ENCODE data around the gene SRPK2. TPM values are rescaled to one million over a fixed set of nuclear protein-coding genes. Genes with fewer than 3 reads are reported as not detected.

SRPK2 gene
- total and polyA plus RNA-seq, 4 donors: 7.8 to 19.7 (median 16.7) TPM

DNA sequence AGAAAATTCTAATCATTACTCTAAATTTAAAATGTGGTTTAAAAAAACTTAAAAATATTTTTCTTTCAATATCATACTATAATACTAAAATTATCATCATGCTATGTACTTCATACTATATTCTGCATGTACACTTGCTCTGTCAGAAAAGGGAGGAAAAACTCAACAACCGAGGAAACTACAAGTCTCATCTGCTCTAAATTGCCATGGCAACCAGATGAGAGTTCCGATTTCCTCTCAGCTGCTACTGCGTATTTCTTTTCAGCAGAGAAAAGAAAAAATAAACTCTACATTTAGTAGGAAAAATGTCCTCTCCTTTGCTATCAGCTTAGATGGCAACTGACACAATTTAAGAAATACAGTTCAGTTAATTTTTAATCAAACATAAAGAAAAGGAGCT is 178.9 kb downstream of the SRPK2 start:
- WGBS: 77% methylated on average over 3 of the region's 3 CpGs
- TF ChIP-seq RAD21 (IDR thresholded peaks at IDR 0.05) (no peak), HNF4G (IDR thresholded peaks at IDR 0.05) (no peak), ATF3 (IDR thresholded peaks at IDR 0.05) (no peak), SP1 (IDR thresholded peaks at IDR 0.05) (no peak), EGR1 (IDR thresholded peaks at IDR 0.05; ENCODE audit: low read depth in 2 of 2) (no peak)
- TF ChIP-seq, protein P1, sequence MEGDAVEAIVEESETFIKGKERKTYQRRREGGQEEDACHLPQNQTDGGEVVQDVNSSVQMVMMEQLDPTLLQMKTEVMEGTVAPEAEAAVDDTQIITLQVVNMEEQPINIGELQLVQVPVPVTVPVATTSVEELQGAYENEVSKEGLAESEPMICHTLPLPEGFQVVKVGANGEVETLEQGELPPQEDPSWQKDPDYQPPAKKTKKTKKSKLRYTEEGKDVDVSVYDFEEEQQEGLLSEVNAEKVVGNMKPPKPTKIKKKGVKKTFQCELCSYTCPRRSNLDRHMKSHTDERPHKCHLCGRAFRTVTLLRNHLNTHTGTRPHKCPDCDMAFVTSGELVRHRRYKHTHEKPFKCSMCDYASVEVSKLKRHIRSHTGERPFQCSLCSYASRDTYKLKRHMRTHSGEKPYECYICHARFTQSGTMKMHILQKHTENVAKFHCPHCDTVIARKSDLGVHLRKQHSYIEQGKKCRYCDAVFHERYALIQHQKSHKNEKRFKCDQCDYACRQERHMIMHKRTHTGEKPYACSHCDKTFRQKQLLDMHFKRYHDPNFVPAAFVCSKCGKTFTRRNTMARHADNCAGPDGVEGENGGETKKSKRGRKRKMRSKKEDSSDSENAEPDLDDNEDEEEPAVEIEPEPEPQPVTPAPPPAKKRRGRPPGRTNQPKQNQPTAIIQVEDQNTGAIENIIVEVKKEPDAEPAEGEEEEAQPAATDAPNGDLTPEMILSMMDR (IDR thresholded peaks at IDR 0.05; ENCODE audit: low read depth, low read length, missing input control): no peak
- Histone ChIP-seq H3K9ac (ENCODE audit: low read depth in 1 of 2, low read length in 2 of 2) (no peak overlapping the region), H3K4me3 (ENCODE audit: low read depth in 1 of 3, low read length in 3 of 3) (no peak overlapping the region), H3K27me3 (ENCODE audit: control insufficient read depth in 4 of 4, insufficient read depth in 4 of 4, low read length in 3 of 4) (no peaks in the 10 kb centered on the region), H3K9me3 (ENCODE audit: control insufficient read depth in 4 of 4, low read length in 3 of 4) (no peaks in the 10 kb centered on the region), H3K36me3 (ENCODE audit: control insufficient read depth in 4 of 4, insufficient read depth in 3 of 4, low read depth in 1 of 4, low read length in 3 of 4) (no peaks in the 10 kb centered on the region), H3K27ac (ENCODE audit: low read depth in 1 of 2, low read length in 2 of 2) (no peak overlapping the region), H3K4me1 (ENCODE audit: control insufficient read depth in 4 of 4, insufficient read depth in 4 of 4, low read length in 3 of 4) (peaks cover 0 to 7% (median 4%) of the 10 kb centered on the region in 4 donors)
- no peak for DNase-seq (ENCODE audit: low spot score)

- no peaks in the 10 kb centered on the region for H3K9me3 ChIP-seq (ENCODE audit: control insufficient read depth in 4 of 4, low read length in 3 of 4)
- no peak for DNase-seq (ENCODE audit: low spot score)
- 93% methylated on average over 1 of the region's 1 CpG for WGBS
- TF ChIP-seq REST (IDR thresholded peaks at IDR 0.05): no peak
- no peak for TF ChIP-seq HNF4G (IDR thresholded peaks at IDR 0.05)
- TF ChIP-seq, protein P1 (IDR thresholded peaks at IDR 0.05; ENCODE audit: low read depth, low read length, missing input control): no peak
- no peak for TF ChIP-seq YY1 (IDR thresholded peaks at IDR 0.05)
- TF ChIP-seq FOXA2 (IDR thresholded peaks at IDR 0.05): no peak
- no peak for TF ChIP-seq JUND (IDR thresholded peaks at IDR 0.05)
- no peak for TF ChIP-seq RAD21 (IDR thresholded peaks at IDR 0.05)
- no peak for TF ChIP-seq GABPA (IDR thresholded peaks at IDR 0.05 in 1 of 2, conservative IDR thresholded peaks at IDR 0.05 in 1 of 2)
- no peak for TF ChIP-seq RXRA (IDR thresholded peaks at IDR 0.05)
- no peak for TF ChIP-seq FOXA1 (IDR thresholded peaks at IDR 0.05)
- H3K27me3 ChIP-seq (ENCODE audit: control insufficient read depth in 4 of 4, insufficient read depth in 4 of 4, low read length in 3 of 4): no peaks in the 10 kb centered on the region
- no peaks in the 10 kb centered on the region for H3K36me3 ChIP-seq (ENCODE audit: control insufficient read depth in 4 of 4, insufficient read depth in 3 of 4, low read depth in 1 of 4, low read length in 3 of 4)
- peaks cover 0 to 7% (median 4%) of the 10 kb centered on the region in 4 donors for H3K4me1 ChIP-seq (ENCODE audit: control insufficient read depth in 4 of 4, insufficient read depth in 4 of 4, low read length in 3 of 4)
- no peak overlapping the region for H3K27ac ChIP-seq (ENCODE audit: low read depth in 1 of 2, low read length in 2 of 2)
- no peak overlapping the region for H3K9ac ChIP-seq (ENCODE audit: low read depth in 1 of 2, low read length in 2 of 2)
- no peak overlapping the region for H3K4me3 ChIP-seq (ENCODE audit: low read depth in 1 of 3, low read length in 3 of 3)
These were observed 179.3 kb downstream of the SRPK2 start for GRCh38 chr7:105209433-105209832.
